ENCODE results near the gene PTPRG.

DNA sequence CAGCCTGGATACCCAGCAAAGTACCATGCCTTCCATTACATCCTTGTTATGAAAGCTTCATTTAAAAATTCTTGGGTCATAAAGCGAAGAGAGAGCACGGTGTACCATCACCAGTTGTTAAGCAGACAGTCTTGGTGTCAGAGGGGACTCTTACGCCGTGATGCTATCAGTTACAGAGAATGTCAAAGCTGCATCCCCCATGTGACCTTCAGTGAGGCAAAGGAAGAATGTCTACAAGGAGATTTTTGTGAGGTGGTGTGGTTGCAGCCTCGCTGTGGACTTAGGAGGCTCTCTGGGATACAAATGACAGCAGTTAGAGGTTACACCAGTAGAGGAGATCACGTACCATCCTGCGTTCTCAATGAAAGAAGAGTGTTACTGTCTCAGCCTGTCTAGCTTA, 533.7 kb downstream of the PTPRG start:
- TF ChIP-seq NRF1 (conservative IDR thresholded peaks at IDR 0.05; ENCODE audit: low read depth, low read length) = no peak
- TF ChIP-seq TAF1 (IDR thresholded peaks at IDR 0.05; ENCODE audit: borderline replicate concordance, low read depth, low read length) = no peak
- no peak for TF ChIP-seq NFYB (IDR thresholded peaks at IDR 0.05; ENCODE audit: insufficient read depth, low read depth, low read length)
- TF ChIP-seq WRNIP1 (IDR thresholded peaks at IDR 0.05; ENCODE audit: borderline replicate concordance, low read depth, low read length) = no peak
